Body of pancreas (tissue), 4 donors: ENCODE results near the gene SSBP1.

Source experiments
- POLR2A ChIP-seq, 3 donors: fragments of 450-650 bp; IDR thresholded peaks; one replicate each; pipeline ENCODE4 v1.6.1; 2016; ENCODE audit warnings: antibody characterized with exemption in 3 of 3, mild to moderate bottlenecking in 2 of 3
- TF ChIP-seq, protein P1 (sequence below), 7 experiments: fragments of 450-650 bp in 4 of 7; fragments of 200-600 bp in 3 of 7; sonication (generic) in 3 of 7; IDR thresholded peaks; one replicate each; pipeline ENCODE4 v1.5.1; 2016 to 2019; ENCODE audit warnings: antibody characterized with exemption in 7 of 7

DNA sequence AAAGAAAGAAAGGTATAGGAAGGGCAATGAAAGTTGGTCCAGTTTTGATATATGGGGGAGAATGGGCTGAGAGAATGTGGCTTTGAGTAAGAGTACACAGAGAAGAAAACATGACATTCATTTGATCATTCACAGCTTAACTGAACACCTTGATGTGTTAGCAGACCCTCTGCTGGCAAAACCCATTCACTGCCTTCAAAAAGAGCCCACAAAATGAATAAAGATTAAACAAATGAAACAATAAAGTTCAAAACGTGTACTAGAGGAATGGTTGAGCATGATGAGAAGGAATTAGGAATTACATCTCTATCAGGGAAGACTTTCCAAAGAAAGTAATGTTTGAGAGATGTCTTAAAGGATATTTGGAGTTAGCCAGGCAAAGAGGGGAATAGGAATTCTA is 27.9 kb upstream of the SSBP1 start:
- TF ChIP-seq, protein P1, sequence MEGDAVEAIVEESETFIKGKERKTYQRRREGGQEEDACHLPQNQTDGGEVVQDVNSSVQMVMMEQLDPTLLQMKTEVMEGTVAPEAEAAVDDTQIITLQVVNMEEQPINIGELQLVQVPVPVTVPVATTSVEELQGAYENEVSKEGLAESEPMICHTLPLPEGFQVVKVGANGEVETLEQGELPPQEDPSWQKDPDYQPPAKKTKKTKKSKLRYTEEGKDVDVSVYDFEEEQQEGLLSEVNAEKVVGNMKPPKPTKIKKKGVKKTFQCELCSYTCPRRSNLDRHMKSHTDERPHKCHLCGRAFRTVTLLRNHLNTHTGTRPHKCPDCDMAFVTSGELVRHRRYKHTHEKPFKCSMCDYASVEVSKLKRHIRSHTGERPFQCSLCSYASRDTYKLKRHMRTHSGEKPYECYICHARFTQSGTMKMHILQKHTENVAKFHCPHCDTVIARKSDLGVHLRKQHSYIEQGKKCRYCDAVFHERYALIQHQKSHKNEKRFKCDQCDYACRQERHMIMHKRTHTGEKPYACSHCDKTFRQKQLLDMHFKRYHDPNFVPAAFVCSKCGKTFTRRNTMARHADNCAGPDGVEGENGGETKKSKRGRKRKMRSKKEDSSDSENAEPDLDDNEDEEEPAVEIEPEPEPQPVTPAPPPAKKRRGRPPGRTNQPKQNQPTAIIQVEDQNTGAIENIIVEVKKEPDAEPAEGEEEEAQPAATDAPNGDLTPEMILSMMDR (IDR thresholded peaks at IDR 0.05) = no peak
- no peak for TF ChIP-seq POLR2A (IDR thresholded peaks at IDR 0.05)
